K562 (cell line): ENCODE data around the gene CYP46A1. TPM values are rescaled to one million over a fixed set of nuclear protein-coding genes. Genes with fewer than 3 reads are reported as not detected.
A peak's percentile ranks its signal among the peaks of the same experiment; 100 is the strongest.

Experiments used
- ATAC-seq: fragments of 200-7000 bp; cut with Tn5 transposase; 3 replicates; pipeline ENCODE4 v1.9.1; 2020; ENCODE audit warnings: moderate library complexity
- BruUV-seq: library from RNA; stranded (reverse); fragments of 400-500 nt; replicated peaks from 2 replicates; lab custom pipeline; 2021; lab: Mats Ljungman, UMichigan
- CTCF ChIA-PET: fragments of 300-600 bp; formaldehyde crosslinking; extraction: SDS; loops from one replicate; lab custom pipeline; 2021; ENCODE audit warnings: low intra/inter-chr PET ratio; lab: Yijun Ruan, JAX
- POLR2A ChIA-PET: fragments of 300-600, 350-650 bp; sonication (Branson Sonifier 250); formaldehyde crosslinking; extraction: SDS; loops from one replicate; lab custom pipeline; 2021; ENCODE audit warnings: antibody characterized with exemption, inconsistent platforms; lab: Yijun Ruan, JAX
- DNase-seq, 4 experiments: peaks; one replicate each; pipeline versions ENCODE4 v3.0.0 to v3.0.0-alpha.2; 2011 to 2018; ENCODE audit warnings: low spot score in 3 of 4, mixed read lengths in 3 of 4; ENCODE audit errors: extremely low read depth in 1 of 4
- FAIRE-seq: peaks from 2 replicates; lab custom pipeline; 2011; peaks lifted over from hg19 to GRCh38; lab: Jason Lieb, UNC
- H2AFZ ChIP-seq: 2 replicates; pipeline ENCODE4 v1.6.0; 2011; ENCODE audit warnings: low read depth, low read length, control low read depth, inconsistent platforms
- H3K27ac ChIP-seq: fragments of 200-600 bp; 3 replicates; pipeline ENCODE4 v1.8.0; 2011; ENCODE audit warnings: low read depth, mild to moderate bottlenecking, control low read depth, inconsistent platforms, low read length, moderate library complexity, mixed read lengths; ENCODE audit errors: extremely low read depth
- H3K27me3 ChIP-seq, 2 experiments: fragments of 300-600 bp in 1 of 2; 2 replicates in 1 of 2; 3 replicates in 1 of 2; pipeline versions ENCODE4 v1.6.0 to v1.8.0; 2011; ENCODE audit warnings: inconsistent platforms in 2 of 2, low read length in 2 of 2, mild to moderate bottlenecking in 1 of 2, mixed read lengths in 1 of 2, moderate library complexity in 1 of 2; ENCODE audit not compliant: control insufficient read depth in 2 of 2, insufficient read depth in 2 of 2
- H3K36me3 ChIP-seq: fragments of 300-600 bp; 3 replicates; pipeline ENCODE4 v1.8.0; 2011; ENCODE audit warnings: mild to moderate bottlenecking, low read length, inconsistent platforms; ENCODE audit not compliant: control insufficient read depth, insufficient read depth
- H3K4me1 ChIP-seq, 2 experiments: fragments of 200-600 bp in 1 of 2; replicated peaks in 1 of 2; 2 replicates in 1 of 2; 3 replicates in 1 of 2; pipeline versions ENCODE4 v1.5.1 to v1.8.0; 2011; ENCODE audit warnings: inconsistent platforms in 2 of 2, low read length in 2 of 2, mild to moderate bottlenecking in 1 of 2, mixed read lengths in 1 of 2, moderate library complexity in 1 of 2; ENCODE audit not compliant: control insufficient read depth in 2 of 2, insufficient read depth in 2 of 2
- H3K4me2 ChIP-seq: 2 replicates; pipeline ENCODE4 v1.6.1; 2011; ENCODE audit warnings: low read length, control low read depth, inconsistent platforms, mixed read lengths; ENCODE audit not compliant: insufficient read depth
- H3K4me3 ChIP-seq: fragments of 200-600 bp; sonication (generic), shearing (Covaris generic); 2 replicates; pipeline ENCODE4 v1.5.1; 2016; ENCODE audit warnings: control low read depth, inconsistent platforms
- H3K79me2 ChIP-seq: fragments of 200-600 bp; 3 replicates; pipeline ENCODE4 v1.8.0; 2011; ENCODE audit warnings: low read length, inconsistent platforms; ENCODE audit not compliant: control insufficient read depth, insufficient read depth
- H3K9ac ChIP-seq, 2 experiments: 2 replicates each; pipeline versions ENCODE4 v1.6.0 to v1.6.1; 2011; ENCODE audit warnings: low read depth in 2 of 2, low read length in 2 of 2, control low read depth in 1 of 2, inconsistent platforms in 1 of 2, mild to moderate bottlenecking in 1 of 2, mixed read lengths in 1 of 2; ENCODE audit not compliant: insufficient read depth in 1 of 2
- H3K9me1 ChIP-seq: one replicate; pipeline ENCODE4 v1.6.0; 2011; ENCODE audit warnings: inconsistent platforms, mild to moderate bottlenecking, low read length, moderate library complexity; ENCODE audit not compliant: control insufficient read depth, insufficient read depth
- H3K9me3 ChIP-seq: replicated peaks from 2 replicates; pipeline ENCODE4 v1.5.1; 2011; ENCODE audit warnings: low read depth, low read length, inconsistent platforms; ENCODE audit not compliant: control insufficient read depth, insufficient read depth
- H4K20me1 ChIP-seq: replicated peaks from 2 replicates; pipeline ENCODE4 v1.6.1; 2011; ENCODE audit warnings: low read length, inconsistent platforms, mixed read lengths; ENCODE audit not compliant: control insufficient read depth, insufficient read depth
- ZNF316 ChIP-seq: fragments of 450-650 bp; IDR thresholded peaks from 2 replicates; pipeline ENCODE4 v1.6.1; 2016
- ZNF583 ChIP-seq: fragments of 250-450 bp; sonication (Bioruptor Pico); IDR thresholded peaks from 2 replicates; pipeline ENCODE4 v1.4.0; 2020
- WGBS: fragments of 100-300 bp; shearing (Covaris generic); methylation state at CpG from one replicate; pipeline ENCODE4 v1.1.6; 2016; ENCODE audit warnings: low coverage, mixed read lengths; ENCODE audit not compliant: insufficient coverage; ENCODE audit errors: missing lambda C conversion rate; 5-methylcytosine and 5-hydroxymethylcytosine counted together
- in situ Hi-C: fragments of 300-500 bp; cut with MboI; formaldehyde crosslinking; loops from 4 replicates; pipeline ENCODE4 v1.15.0; 2018; ENCODE audit warnings: inconsistent platforms, mixed read lengths
- intact Hi-C: fragments of 100-400 bp; cut with micrococcal nuclease; formaldehyde crosslinking; loops from 2 replicates; pipeline ENCODE4 v1.14.2; 2022
- polyA plus RNA-seq, 8 experiments: library from polyadenylated mRNA; depleted of rRNA in 4 of 8; stranded (reverse) in 5 of 8; unstranded in 3 of 8; fragments of >200 nt; fragmentation: Nextera tagmentation in 2 of 8; fragmentation: Illumina TruSeq in 1 of 8; extraction: Ambion mirVana in 2 of 8; extraction: Trizol in 1 of 8; gene quantifications; 2 replicates each; pipeline versions ENCODE4 v1.2.1 to v1.2.3, GENCODE V29; 2011 to 2014; ENCODE audit warnings: inconsistent platforms in 1 of 8, missing spikeins in 1 of 8
- total RNA-seq, 7 experiments: library from RNA; depleted of rRNA in 6 of 7; stranded (reverse); fragments of >200 nt in 6 of 7; fragmentation: Illumina TruSeq in 2 of 7; extraction: Trizol in 2 of 7; gene quantifications; 2 replicates each; pipeline versions ENCODE4 v1.2.1 to v1.2.3, GENCODE V29; 2011 to 2021; ENCODE audit warnings: low replicate concordance in 1 of 7

CYP46A1 gene
- total and polyA plus RNA-seq, 9 of the 15 experiments (the other 6 are each of a cell fraction or from before 2014, with no cell fraction given): not detected

DNA sequence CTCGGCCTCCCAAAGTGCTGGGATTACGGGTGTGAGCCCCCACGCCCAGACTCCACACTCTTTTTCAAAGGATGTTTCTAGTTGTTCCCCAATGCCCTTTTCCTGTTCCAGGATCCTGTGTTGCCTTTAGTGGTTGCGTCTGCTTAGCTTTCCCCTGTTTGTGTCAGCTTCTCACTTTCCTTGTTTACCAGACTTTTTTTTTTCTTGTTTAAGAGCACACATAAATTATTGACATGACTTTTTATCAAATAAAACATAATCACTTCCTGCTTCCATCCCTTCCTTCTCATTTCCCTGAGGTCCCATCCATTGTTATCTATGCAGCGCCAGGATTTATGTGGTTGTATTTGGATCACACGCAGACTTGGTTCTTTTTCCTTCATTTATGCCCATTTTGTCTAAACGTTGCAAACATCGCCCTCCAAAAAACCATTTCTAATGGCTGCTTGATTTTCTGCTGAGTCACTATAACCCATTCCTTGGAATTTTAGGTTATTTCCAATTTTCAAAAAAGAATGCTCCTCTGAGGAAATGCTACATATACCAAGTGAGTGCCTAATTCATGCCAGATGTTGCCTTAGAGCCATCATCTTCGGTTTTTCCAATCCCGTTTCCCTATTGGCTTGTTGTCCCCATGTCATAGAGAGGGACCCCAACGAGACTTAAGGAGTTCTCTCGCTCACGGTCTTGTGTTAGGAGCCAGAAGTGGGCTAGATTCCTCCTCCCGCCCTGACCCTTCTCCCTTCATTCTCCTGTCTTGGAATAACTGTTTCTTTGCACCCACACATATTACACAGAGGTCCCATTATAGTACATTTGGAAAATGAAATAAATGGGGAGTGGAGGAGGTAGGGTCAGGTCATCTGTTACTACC is 13.5 kb upstream of the CYP46A1 start:
- H3K4me1 ChIP-seq: peaks cover 6 to 8% of the 10 kb centered on the region in 2 experiments; a peak in 4 of 5 replicates
- intact Hi-C loops (no loop called here), in situ Hi-C loops (no loop called here)
- no peak overlapping the region for H3K4me2 ChIP-seq
- H3K27ac ChIP-seq: no peak overlapping the region
- H3K9ac ChIP-seq: no peak overlapping the region
- H3K4me3 ChIP-seq: no peak overlapping the region
- H3K9me1 ChIP-seq: no peaks in the 10 kb centered on the region
- peaks cover 4 to 42% of the 10 kb centered on the region in 2 experiments; a peak in 4 of 5 replicates for H3K27me3 ChIP-seq
- no peak for FAIRE-seq
- ChIA-PET POLR2A (no interaction called here), CTCF (no interaction called here)
- no peak for ATAC-seq
- no peaks in the 10 kb centered on the region for H3K9me3 ChIP-seq
- H4K20me1 ChIP-seq: no peaks in the 10 kb centered on the region
- H3K36me3 ChIP-seq: no peaks in the 10 kb centered on the region
- DNase-seq: no peak
- 14% methylated on average over 12 of the region's 14 CpGs for WGBS
- H3K79me2 ChIP-seq: no peaks in the 10 kb centered on the region
- no peak overlapping the region for H2AFZ ChIP-seq
- TF ChIP-seq ZNF583 (CRISPR knock-in tag): no peak
- peak; percentile 17; the same call in 1 of the 2 replicates for TF ChIP-seq ZNF316
- no TSS peak for BruUV-seq
